A204.1 (cell line): ENCODE results near the gene SCART1.
A peak's percentile ranks its signal among the peaks of the same experiment; 100 is the strongest.
"Not testable (repeated sequence)": the region's sequence is repeated elsewhere in the genome, so short reads cannot be mapped to it uniquely, and the experiment has no call there.

ENCODE experiments used
- FAIRE-seq: peaks from 2 replicates; lab custom pipeline; 2012; peaks lifted over from hg19 to GRCh38; lab: Jason Lieb, UNC

Gene SCART1

GRCh38 chr10:133474027-133474426, 20.3 kb downstream of the SCART1 start:
- no peak for FAIRE-seq

DNA sequence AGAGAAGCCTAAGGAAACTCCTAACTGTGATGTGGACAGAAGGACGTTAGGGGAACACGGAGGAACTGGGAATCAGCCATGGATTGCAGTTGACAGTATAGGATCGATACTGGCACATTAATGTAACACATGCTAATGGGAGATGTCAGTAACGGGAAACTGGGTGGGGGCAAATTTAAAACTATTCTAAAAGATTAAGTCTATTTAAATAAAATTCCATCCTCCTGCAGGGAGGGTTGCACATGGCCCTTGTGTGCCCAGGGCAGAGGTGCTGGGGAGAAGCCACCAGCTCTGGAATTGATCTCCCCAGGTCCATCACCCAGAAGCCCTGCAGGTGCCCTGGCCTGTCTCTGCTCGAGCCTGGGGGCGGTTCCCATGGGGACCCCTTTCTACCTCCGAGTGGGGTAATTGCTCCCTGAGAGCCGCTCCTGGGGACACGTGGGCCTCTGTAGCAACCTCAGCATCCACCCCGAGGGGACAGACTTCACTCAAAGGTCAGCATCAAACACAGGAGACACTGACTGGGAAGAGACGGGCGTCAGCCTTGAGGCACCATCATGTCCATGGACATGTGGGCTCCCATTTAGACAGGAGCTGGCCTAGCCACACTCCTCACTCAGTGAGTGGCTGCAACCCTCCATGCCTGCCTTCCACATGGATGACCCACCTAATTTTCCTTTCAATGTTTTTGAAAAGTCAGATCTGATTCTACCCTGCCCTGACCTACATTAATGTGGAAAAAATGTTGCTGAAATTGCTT, 21.1 kb downstream of the SCART1 start:
- FAIRE-seq, result no peak

- FAIRE-seq, result no peak
Observed at GRCh38 chr10:133475425-133475734, 21.6 kb downstream of the SCART1 start.

- no peak for FAIRE-seq
Observed at GRCh38 chr10:133475821-133476640, 22.3 kb downstream of the SCART1 start.

DNA sequence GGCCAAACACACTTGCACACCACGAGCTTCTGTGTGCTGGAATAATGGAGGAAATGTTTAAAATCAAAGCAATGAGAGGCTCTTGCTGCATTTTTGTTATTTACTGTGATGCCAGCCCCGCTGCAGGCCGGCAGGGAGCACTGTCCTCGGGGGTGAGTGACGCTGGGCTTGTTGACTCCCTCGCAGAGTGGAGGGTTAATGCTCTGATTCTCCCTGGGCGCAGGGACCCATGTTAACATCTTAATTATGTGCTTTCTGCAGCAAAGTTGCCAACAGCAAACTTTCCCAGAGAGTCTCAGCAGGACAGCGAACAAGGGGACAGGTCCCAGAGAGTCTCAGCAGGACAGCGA, 22.9 kb downstream of the SCART1 start:
- FAIRE-seq, result no peak

DNA sequence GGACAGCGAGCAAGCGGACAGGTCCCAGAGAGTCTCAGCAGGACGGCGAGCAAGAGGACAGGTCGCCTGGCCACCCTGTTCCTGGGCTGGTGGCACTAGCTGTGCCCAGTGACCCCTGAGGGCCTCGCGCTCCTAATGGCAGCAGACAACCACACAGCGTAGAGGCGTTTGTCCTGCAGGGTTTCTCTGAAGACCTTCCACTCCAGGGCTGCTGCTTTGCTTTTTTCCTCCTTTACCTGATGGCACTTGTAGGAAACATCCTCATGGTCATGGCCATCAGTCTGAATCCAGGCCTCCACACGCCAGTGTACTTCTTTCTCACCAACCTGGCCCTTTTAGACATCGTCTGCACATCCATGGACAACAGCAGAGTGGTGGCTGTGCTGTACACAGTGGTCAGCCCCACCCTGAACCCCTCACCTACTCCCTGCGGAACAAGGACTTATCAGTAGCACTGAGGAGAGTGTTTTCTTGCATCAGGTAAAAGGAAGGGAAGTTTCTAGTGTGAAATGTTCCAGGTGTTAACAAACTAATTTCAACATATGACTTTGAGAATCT, 27.4 kb downstream of the SCART1 start:
- no peak for FAIRE-seq

GRCh38 chr10:133481657-133482056, 27.9 kb downstream of the SCART1 start:
- FAIRE-seq, result no peak

DNA sequence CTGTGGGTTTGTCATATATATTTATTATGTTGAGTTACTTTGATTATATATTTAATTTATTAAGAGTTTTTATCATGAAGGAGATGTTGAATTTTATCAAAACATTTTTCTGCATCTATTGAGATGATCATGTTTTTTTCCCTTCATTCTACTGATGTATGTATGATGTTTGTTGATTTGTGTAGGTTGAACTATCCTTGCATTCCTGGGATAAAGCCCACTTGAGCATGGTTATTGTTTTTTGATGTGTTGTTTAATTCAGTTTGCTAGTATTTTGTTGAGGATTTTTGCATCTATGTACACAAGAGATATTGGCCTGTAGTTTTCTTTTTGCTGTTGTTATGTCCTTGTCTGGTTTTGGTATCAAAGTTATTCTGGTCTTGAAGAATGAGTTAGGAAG, 31.1 kb downstream of the SCART1 start:
- FAIRE-seq, result no peak

- no peak for FAIRE-seq
Observed at GRCh38 chr10:133487085-133487484, 33.3 kb downstream of the SCART1 start.

DNA sequence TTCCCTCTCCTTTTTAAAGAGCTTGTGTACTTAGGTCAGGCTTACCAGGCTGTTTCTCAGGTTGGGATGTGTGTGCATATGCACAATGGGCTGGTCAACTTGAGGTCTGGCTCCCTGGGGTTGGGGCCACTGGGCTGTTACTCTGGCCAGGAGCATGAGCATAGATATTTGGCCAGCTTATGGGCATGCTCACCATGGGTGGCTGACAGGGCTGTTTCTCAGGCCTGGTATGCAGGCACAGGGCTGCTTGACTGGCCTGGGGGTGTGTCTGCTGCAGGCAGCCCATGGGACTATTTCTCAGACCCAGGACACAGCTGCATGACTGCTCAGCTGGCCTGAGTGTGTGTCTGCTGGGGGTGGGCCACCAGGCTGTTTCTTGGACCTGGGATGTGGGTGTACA, 34.6 kb downstream of the SCART1 start:
- no peak for FAIRE-seq

DNA sequence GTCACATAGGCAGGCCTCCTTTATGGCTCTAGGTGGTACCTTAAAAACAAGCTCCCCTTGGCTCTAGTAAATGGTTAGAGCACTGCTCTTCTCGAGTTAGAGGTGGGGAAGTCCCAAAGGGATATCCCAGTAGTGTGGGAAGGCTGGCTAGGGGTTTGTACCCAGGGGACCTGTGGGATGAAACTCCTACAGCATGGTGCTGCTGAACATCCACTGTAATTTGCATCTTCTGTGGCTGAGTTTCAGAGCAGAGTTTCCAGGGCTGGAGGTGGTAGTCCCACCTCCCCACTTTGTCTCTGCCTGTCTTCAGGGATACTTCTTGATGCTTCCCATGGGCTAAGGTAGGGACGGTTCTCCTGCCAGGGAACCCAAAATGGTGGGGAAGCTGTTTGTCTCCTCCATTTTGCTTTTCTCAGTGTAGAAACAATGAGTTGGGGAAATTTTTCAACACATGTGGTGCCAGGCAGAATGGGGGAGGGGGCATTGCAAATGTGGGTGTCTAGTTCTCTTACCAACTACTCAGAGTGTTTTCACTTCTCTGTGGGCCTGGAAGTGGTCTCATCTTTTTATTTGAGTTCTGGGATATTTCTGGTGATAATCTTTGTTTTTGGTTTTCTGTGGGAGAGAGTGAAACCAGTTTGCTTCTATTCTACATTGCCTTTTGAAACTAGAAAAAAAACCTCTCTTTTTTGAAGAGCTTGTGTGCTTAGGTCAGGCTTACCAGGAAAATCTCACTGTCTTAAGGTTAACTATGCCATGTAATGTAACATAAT, 36.3 kb downstream of the SCART1 start:
- no peak for FAIRE-seq

GRCh38 chr10:133493562-133493961, 39.8 kb downstream of the SCART1 start:
- FAIRE-seq, result not testable (repeated sequence)

DNA sequence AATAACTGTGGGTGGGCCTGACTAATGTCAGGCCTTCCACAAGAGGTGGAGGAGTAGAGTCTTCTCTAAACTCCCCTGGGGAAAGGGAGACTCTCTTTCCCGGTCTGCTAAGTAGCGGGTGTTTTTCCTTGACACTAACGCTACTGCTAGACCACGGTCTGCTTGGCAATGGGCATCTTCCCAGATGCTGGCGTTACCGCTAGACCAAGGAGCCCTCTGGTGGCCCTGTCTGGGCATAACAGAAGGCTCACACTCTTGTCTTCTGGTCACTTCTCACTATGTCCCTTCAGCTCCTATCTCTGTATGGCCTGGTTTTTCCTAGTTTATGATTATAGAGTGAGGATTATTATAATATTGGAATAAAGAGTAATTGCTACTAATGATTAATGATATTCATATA, 43.6 kb downstream of the SCART1 start:
- not testable (repeated sequence) for FAIRE-seq

GRCh38 chr10:133499176-133499575, 45.4 kb downstream of the SCART1 start:
- not testable (repeated sequence) for FAIRE-seq

GRCh38 chr10:133500897-133501296, 47.2 kb downstream of the SCART1 start:
- not testable (repeated sequence) for FAIRE-seq

DNA sequence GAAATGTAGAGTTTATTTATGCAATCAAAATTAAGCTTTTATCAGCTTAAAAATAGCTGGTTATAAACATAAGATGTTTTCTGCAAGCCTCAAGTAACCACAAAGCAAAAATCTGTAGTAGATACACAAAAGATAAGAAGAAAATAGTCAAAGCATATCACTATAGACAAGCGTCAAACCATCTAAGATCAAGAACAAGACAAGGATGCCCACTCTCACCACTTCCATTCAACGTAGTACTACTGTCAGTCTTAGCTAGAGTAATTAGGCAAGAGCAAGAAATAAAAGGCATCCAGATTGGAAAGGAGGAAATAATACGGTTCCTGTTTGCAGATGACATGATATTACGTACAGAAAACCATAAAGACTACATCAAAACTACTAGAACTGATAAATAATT, 56.0 kb downstream of the SCART1 start:
- no peak for FAIRE-seq

GRCh38 chr10:133511408-133511807, 57.7 kb downstream of the SCART1 start:
- FAIRE-seq, result no peak

GRCh38 chr10:133511907-133512528, 58.3 kb downstream of the SCART1 start:
- FAIRE-seq, result peak; percentile 71

DNA sequence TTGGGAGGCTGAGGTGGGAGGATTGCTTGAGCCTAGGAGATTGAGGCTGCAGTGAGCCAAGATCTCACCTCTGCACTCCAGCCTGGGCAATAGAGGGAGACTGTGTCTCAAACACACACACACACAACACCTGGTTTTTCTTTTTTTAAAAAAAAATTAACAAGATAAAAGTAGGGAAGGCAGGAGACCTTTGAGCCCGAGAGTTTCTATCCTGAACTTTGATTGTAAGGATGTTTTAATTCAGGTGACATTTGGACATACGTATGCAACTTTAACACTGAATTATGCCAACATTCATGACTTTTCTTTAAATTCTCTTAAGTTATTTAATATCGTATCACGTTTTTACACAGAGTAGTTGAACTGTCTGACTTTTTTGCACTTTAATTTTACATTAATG, 61.7 kb downstream of the SCART1 start:
- FAIRE-seq, result no peak

- no peak for FAIRE-seq
Observed at GRCh38 chr10:133516057-133516456, 62.3 kb downstream of the SCART1 start.

DNA sequence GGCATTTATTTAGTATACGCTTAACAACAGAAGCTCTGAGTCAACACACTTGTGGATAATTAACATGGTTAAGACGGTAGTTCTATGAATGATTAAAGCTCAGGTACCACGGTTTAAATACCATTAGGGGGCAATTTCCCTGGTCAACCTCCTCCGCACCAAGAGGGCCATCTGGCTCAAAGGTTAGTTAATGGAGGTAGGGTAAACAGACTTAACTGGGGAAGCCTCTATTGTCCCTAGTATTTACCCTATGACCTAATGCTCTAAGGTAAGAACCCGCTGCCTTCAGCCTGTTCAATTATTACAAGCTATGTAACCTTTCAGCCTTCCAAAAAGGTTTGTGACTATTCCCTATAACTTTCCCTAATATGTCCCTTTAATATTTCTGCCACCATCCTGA, 64.8 kb downstream of the SCART1 start:
- not testable (repeated sequence) for FAIRE-seq
